Activated CD4-positive, alpha-beta T cell treated with anti-CD3 and anti-CD28 coated beads, Interleukin-2, amount 10 ng/mL, durations not matched to agents 7 days and 5 days (primary cell): ENCODE results near the gene SPCS3. TPM values are rescaled to one million over a fixed set of nuclear protein-coding genes. Genes with fewer than 3 reads are reported as not detected.
"Not testable (repeated sequence)": the region's sequence is repeated elsewhere in the genome, so short reads cannot be mapped to it uniquely, and the experiment has no call there.

Source experiments
- CTCF ChIA-PET: fragments of 350-600 bp; sonication (Branson Sonifier 250); formaldehyde crosslinking; loops from one replicate; lab custom pipeline; 2021; ENCODE audit warnings: antibody characterized with exemption; lab: Charles Lee
- POLR2A ChIA-PET: fragments of 350-600 bp; sonication (Branson Sonifier 250); formaldehyde crosslinking; loops from one replicate; lab custom pipeline; 2021; ENCODE audit warnings: antibody characterized with exemption; lab: Charles Lee
- DNase-seq: peaks from one replicate; pipeline ENCODE4 v3.0.0-alpha.2; 2020
- H3K27ac Mint-ChIP-seq: one replicate; pipeline ENCODE4 v1.8.0; 2021; ENCODE audit warnings: mild to moderate bottlenecking, moderate library complexity, mixed read lengths
- H3K27me3 Mint-ChIP-seq: one replicate; pipeline ENCODE4 v1.8.0; 2021; ENCODE audit warnings: mixed read lengths
- H3K36me3 Mint-ChIP-seq: one replicate; pipeline ENCODE4 v1.8.0; 2021; ENCODE audit warnings: low read depth, mixed read lengths
- H3K4me1 Mint-ChIP-seq: one replicate; pipeline ENCODE4 v1.8.0; 2021; ENCODE audit warnings: mixed read lengths
- H3K4me3 Mint-ChIP-seq: one replicate; pipeline ENCODE4 v1.8.0; 2021; ENCODE audit warnings: mild to moderate bottlenecking, moderate library complexity, mixed read lengths
- H3K9me3 Mint-ChIP-seq: one replicate; pipeline ENCODE4 v1.8.0; 2021; ENCODE audit warnings: mixed read lengths
- total RNA-seq, 2 experiments: library from RNA; stranded (reverse); gene quantifications; one replicate each; pipeline ENCODE4 v1.2.3, GENCODE V29; 2021

Gene SPCS3
- 100 to 1,000 TPM; 154 to 186 TPM for total RNA-seq

GRCh38 chr4:176319704-176320339, at the start of gene SPCS3:
TSS of gene SPCS3 (plus strand) at chr4:176319966. CDS start at chr4:176320077, 111 bp downstream.
- Mint-ChIP-seq H3K27ac (peak within 1 kb of the TSS; percentile 91), H3K36me3 (peaks cover 27% of the 10 kb centered on the region), H3K4me1 (peaks cover 40% of the 10 kb centered on the region), H3K9me3 (no peaks in the 10 kb centered on the region), H3K4me3 (peak within 1 kb of the TSS; percentile 87), H3K27me3 (no peaks in the 10 kb centered on the region)
- CTCF ChIA-PET = interaction anchor here (1.0 kb wide), 1 partner anchor 13 kb away, joined by 5 read pairs; no protein-coding TSS in a partner anchor
- POLR2A ChIA-PET = no interaction called here
- peak; percentile 96 for DNase-seq

- Mint-ChIP-seq H3K36me3 (no peaks in the 10 kb centered on the region), H3K4me1 (no peaks in the 10 kb centered on the region), H3K9me3 (no peaks in the 10 kb centered on the region), H3K27me3 (peaks cover 5% of the 10 kb centered on the region), H3K4me3 (no peak overlapping the region), H3K27ac (no peak overlapping the region)
- ChIA-PET POLR2A (no interaction called here), CTCF (no interaction called here)
- no peak for DNase-seq
Measured at GRCh38 chr4:176270669-176271068, 49.1 kb upstream of the SPCS3 start.

GRCh38 chr4:176271749-176272148, 48.0 kb upstream of the SPCS3 start:
- H3K27ac Mint-ChIP-seq = no peak overlapping the region

GRCh38 chr4:176272799-176273198, 47.0 kb upstream of the SPCS3 start:
- Mint-ChIP-seq H3K4me3 (no peak overlapping the region), H3K9me3 (no peaks in the 10 kb centered on the region), H3K36me3 (no peaks in the 10 kb centered on the region), H3K4me1 (no peaks in the 10 kb centered on the region), H3K27ac (no peak overlapping the region), H3K27me3 (peaks cover 5% of the 10 kb centered on the region)
- POLR2A ChIA-PET = no interaction called here
- CTCF ChIA-PET = interaction anchor here (0.9 kb wide), 1 partner anchor 11 kb away, joined by 3 read pairs; no protein-coding TSS in a partner anchor
- no peak for DNase-seq

More at GRCh38 chr4:176271749-176272148, 48.0 kb upstream of the SPCS3 start:
- Mint-ChIP-seq H3K36me3 (no peaks in the 10 kb centered on the region), H3K4me1 (no peaks in the 10 kb centered on the region), H3K9me3 (no peaks in the 10 kb centered on the region), H3K27me3 (peaks cover 5% of the 10 kb centered on the region), H3K4me3 (no peak overlapping the region)
- CTCF ChIA-PET = no interaction called here
- POLR2A ChIA-PET = no interaction called here
- no peak for DNase-seq

- Mint-ChIP-seq H3K36me3 (no peaks in the 10 kb centered on the region), H3K9me3 (no peaks in the 10 kb centered on the region)
- CTCF ChIA-PET = interaction anchor here (0.5 to 0.9 kb wide), 2 partner anchors 12 to 343 kb away, joined by 3 to 5 read pairs; no protein-coding TSS in a partner anchor
Measured at GRCh38 chr4:176273736-176274135, 46.0 kb upstream of the SPCS3 start.

GRCh38 chr4:176274441-176274840, 45.3 kb upstream of the SPCS3 start:
- Mint-ChIP-seq H3K9me3 (no peaks in the 10 kb centered on the region), H3K4me1 (no peaks in the 10 kb centered on the region), H3K4me3 (no peak overlapping the region), H3K36me3 (no peaks in the 10 kb centered on the region), H3K27ac (no peak overlapping the region), H3K27me3 (peaks cover 5% of the 10 kb centered on the region)
- POLR2A ChIA-PET = no interaction called here
- DNase-seq = no peak
- CTCF ChIA-PET = interaction anchor here (0.5 kb wide), 1 partner anchor 344 kb away, joined by 5 read pairs; no protein-coding TSS in a partner anchor

More at GRCh38 chr4:176273736-176274135, 46.0 kb upstream of the SPCS3 start:
- H3K27ac Mint-ChIP-seq = no peak overlapping the region
- DNase-seq = no peak
- no peak overlapping the region for H3K4me3 Mint-ChIP-seq
- POLR2A ChIA-PET = no interaction called here
- H3K4me1 Mint-ChIP-seq = no peaks in the 10 kb centered on the region
- H3K27me3 Mint-ChIP-seq = peaks cover 5% of the 10 kb centered on the region

GRCh38 chr4:176276710-176277109, 43.1 kb upstream of the SPCS3 start:
- Mint-ChIP-seq H3K27ac (no peak overlapping the region), H3K4me3 (no peak overlapping the region), H3K27me3 (peaks cover 5% of the 10 kb centered on the region), H3K9me3 (no peaks in the 10 kb centered on the region), H3K36me3 (no peaks in the 10 kb centered on the region), H3K4me1 (no peaks in the 10 kb centered on the region)
- ChIA-PET CTCF (no interaction called here), POLR2A (no interaction called here)
- DNase-seq = no peak

- ChIA-PET CTCF (no interaction called here), POLR2A (no interaction called here)
- Mint-ChIP-seq H3K4me1 (no peaks in the 10 kb centered on the region), H3K27ac (no peak overlapping the region), H3K27me3 (peaks cover 5% of the 10 kb centered on the region), H3K36me3 (no peaks in the 10 kb centered on the region), H3K9me3 (no peaks in the 10 kb centered on the region), H3K4me3 (no peak overlapping the region)
- peak; percentile 10 for DNase-seq
Measured at GRCh38 chr4:176277162-176277904, 42.4 kb upstream of the SPCS3 start.

GRCh38 chr4:176279560-176279959, 40.2 kb upstream of the SPCS3 start:
- H3K4me3 Mint-ChIP-seq, POLR2A ChIA-PET, H3K4me1 Mint-ChIP-seq, H3K27me3 Mint-ChIP-seq, CTCF ChIA-PET, H3K36me3 Mint-ChIP-seq, DNase-seq, H3K27ac Mint-ChIP-seq, H3K9me3 Mint-ChIP-seq: not testable (repeated sequence)

- DNase-seq = no peak
- Mint-ChIP-seq H3K27ac (no peak overlapping the region), H3K4me3 (no peak overlapping the region), H3K36me3 (no peaks in the 10 kb centered on the region), H3K27me3 (peaks cover 4% of the 10 kb centered on the region), H3K9me3 (no peaks in the 10 kb centered on the region), H3K4me1 (no peaks in the 10 kb centered on the region)
- CTCF ChIA-PET = no interaction called here
- POLR2A ChIA-PET = no interaction called here
Measured at GRCh38 chr4:176286728-176287127, 33.0 kb upstream of the SPCS3 start.

- ChIA-PET POLR2A (no interaction called here), CTCF (interaction anchor here (0.6 kb wide), 1 partner anchor 53 kb away, joined by 5 read pairs; no protein-coding TSS in a partner anchor)
- peaks cover 4% of the 10 kb centered on the region for H3K27me3 Mint-ChIP-seq
- H3K36me3 Mint-ChIP-seq = no peaks in the 10 kb centered on the region
- H3K9me3 Mint-ChIP-seq = no peaks in the 10 kb centered on the region
- no peak for DNase-seq
- no peak overlapping the region for H3K4me3 Mint-ChIP-seq
- no peaks in the 10 kb centered on the region for H3K4me1 Mint-ChIP-seq
- H3K27ac Mint-ChIP-seq = no peak overlapping the region
Measured at GRCh38 chr4:176287546-176287945, 32.2 kb upstream of the SPCS3 start.

- H3K27me3 Mint-ChIP-seq = peaks cover 4% of the 10 kb centered on the region
- ChIA-PET CTCF (interaction anchor here (0.6 kb wide), 1 partner anchor 53 kb away, joined by 5 read pairs; no protein-coding TSS in a partner anchor), POLR2A (no interaction called here)
- no peaks in the 10 kb centered on the region for H3K4me1 Mint-ChIP-seq
- H3K27ac Mint-ChIP-seq = no peak overlapping the region
- DNase-seq = no peak
- H3K9me3 Mint-ChIP-seq = no peaks in the 10 kb centered on the region
- no peaks in the 10 kb centered on the region for H3K36me3 Mint-ChIP-seq
- H3K4me3 Mint-ChIP-seq = no peak overlapping the region
Measured at GRCh38 chr4:176288020-176288419, 31.7 kb upstream of the SPCS3 start.

- Mint-ChIP-seq H3K4me3 (no peak overlapping the region), H3K4me1 (no peaks in the 10 kb centered on the region), H3K36me3 (no peaks in the 10 kb centered on the region), H3K27me3 (no peaks in the 10 kb centered on the region), H3K9me3 (no peaks in the 10 kb centered on the region), H3K27ac (no peak overlapping the region)
- ChIA-PET CTCF (interaction anchor here (1.3 kb wide), 1 partner anchor 13 kb away, joined by 3 read pairs; no protein-coding TSS in a partner anchor), POLR2A (no interaction called here)
- DNase-seq = no peak
Measured at GRCh38 chr4:176289561-176289960, 30.2 kb upstream of the SPCS3 start.
